PC-9 (cell line): ENCODE data around the gene PES1. TPM values are rescaled to one million over a fixed set of nuclear protein-coding genes. Genes with fewer than 3 reads are reported as not detected.

Experiments used
- BruUV-seq: library from RNA; stranded (reverse); fragments of 400-500 nt; replicated peaks from 2 replicates; lab custom pipeline; 2021; lab: Mats Ljungman, UMichigan
- CTCF ChIA-PET: fragments of 300-600 bp; sonication (Branson Sonifier 250); formaldehyde crosslinking; loops from one replicate; lab custom pipeline; 2022; ENCODE audit warnings: antibody characterized with exemption; lab: Charles Lee
- POLR2A ChIA-PET: fragments of 300-600 bp; sonication (Branson Sonifier 250); formaldehyde crosslinking; loops from one replicate; lab custom pipeline; 2022; ENCODE audit warnings: antibody characterized with exemption; ENCODE audit not compliant: unreplicated experiment; lab: Charles Lee
- DNase-seq, 2 experiments: peaks; one replicate each; pipeline versions ENCODE4 v3.0.0 to v3.0.0-alpha.2; 2015 to 2022; ENCODE audit warnings: mixed read lengths in 1 of 2
- H2AFZ ChIP-seq: fragments of 200-600 bp; sonication (generic); 2 replicates; pipeline ENCODE4 v1.8.1; 2017; ENCODE audit warnings: antibody characterized with exemption
- H3F3A ChIP-seq: fragments of 200-600 bp; sonication (generic); 2 replicates; pipeline ENCODE4 v1.8.1; 2017; ENCODE audit warnings: antibody characterized with exemption, mild to moderate bottlenecking, low read depth; ENCODE audit not compliant: insufficient read depth
- H3K27ac ChIP-seq: fragments of 200-600 bp; sonication (generic); 2 replicates; pipeline ENCODE4 v1.6.1; 2016; ENCODE audit warnings: mixed run types
- H3K27me3 ChIP-seq: fragments of 200-600 bp; sonication (generic); 2 replicates; pipeline ENCODE4 v1.6.1; 2016; ENCODE audit warnings: low read depth, mixed run types; ENCODE audit not compliant: insufficient read depth
- H3K36me3 ChIP-seq: fragments of 200-600 bp; sonication (generic); 2 replicates; pipeline ENCODE4 v1.6.1; 2016; ENCODE audit warnings: low read depth, mixed run types
- H3K4me1 ChIP-seq: fragments of 200-600 bp; sonication (generic); replicated peaks from 2 replicates; pipeline ENCODE4 v1.6.1; 2016; ENCODE audit warnings: mixed run types; ENCODE audit not compliant: insufficient read depth
- H3K4me2 ChIP-seq: fragments of 200-600 bp; sonication (generic); 2 replicates; pipeline ENCODE4 v1.6.1; 2017; ENCODE audit warnings: mixed run types
- H3K4me3 ChIP-seq: fragments of 200-600 bp; sonication (generic); 2 replicates; pipeline ENCODE4 v1.6.1; 2016; ENCODE audit warnings: mixed run types
- H3K79me2 ChIP-seq: fragments of 200-600 bp; sonication (generic); 2 replicates; pipeline ENCODE4 v1.6.1; 2017; ENCODE audit warnings: low read depth, mixed run types
- H3K9me2 ChIP-seq: fragments of 200-600 bp; sonication (generic); 2 replicates; pipeline ENCODE4 v1.8.1; 2017; ENCODE audit warnings: mild to moderate bottlenecking; ENCODE audit not compliant: insufficient read depth
- H3K9me3 ChIP-seq: fragments of 200-600 bp; sonication (generic); 2 replicates; pipeline ENCODE4 v1.8.1; 2016; ENCODE audit warnings: low read depth; ENCODE audit not compliant: insufficient read depth
- H4K20me1 ChIP-seq: fragments of 200-600 bp; sonication (generic); 2 replicates; pipeline ENCODE4 v1.8.1; 2017; ENCODE audit not compliant: insufficient read depth
- EZH2 ChIP-seq: fragments of 200-600 bp; sonication (generic); IDR thresholded peaks from 2 replicates; pipeline ENCODE4 v1.8.0; 2017; ENCODE audit warnings: antibody characterized with exemption, low read depth
- intact Hi-C: fragments of 100-400 bp; cut with micrococcal nuclease; formaldehyde crosslinking; loops from one replicate; pipeline ENCODE4 v1.10.0; 2022; ENCODE audit not compliant: unreplicated experiment
- total RNA-seq: library from RNA; stranded (reverse); gene quantifications from 2 replicates; pipeline ENCODE4 v1.2.3, GENCODE V29; 2021
- TF ChIP-seq, protein P1 (sequence below): fragments of 200-600 bp; sonication (generic); conservative IDR thresholded peaks from 2 replicates; pipeline ENCODE4 v1.6.1; 2017; ENCODE audit warnings: mixed run types, antibody characterized with exemption, mild to moderate bottlenecking, moderate library complexity

PES1 gene
- total RNA-seq, 1 experiment from 2014 or later: 94.3 TPM

DNA sequence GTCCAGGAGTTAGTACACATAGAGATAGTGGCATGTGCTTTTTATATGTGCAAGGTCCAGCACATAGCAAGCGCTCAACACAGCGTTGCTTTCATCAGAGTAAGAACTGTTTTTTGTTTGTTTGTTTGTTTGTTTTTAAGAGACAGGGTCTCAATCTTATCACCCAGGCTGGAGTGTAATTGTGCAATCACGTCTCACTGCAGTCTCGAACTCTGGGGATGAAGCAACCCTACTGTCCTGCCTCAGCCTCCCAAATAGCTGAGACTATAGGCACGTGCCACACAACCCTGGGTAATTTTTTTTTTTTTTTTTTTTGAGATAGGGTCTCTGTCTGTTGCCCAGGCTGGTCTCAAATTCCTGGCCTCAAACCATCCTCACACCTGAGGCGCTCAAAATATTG lies 26.1 kb upstream of the PES1 start:
- Histone ChIP-seq H3K4me1 (peaks cover 12% of the 10 kb centered on the region), H3K36me3 (no peaks in the 10 kb centered on the region), H3K9me2 (no peaks in the 10 kb centered on the region), H3F3A (no peaks in the 10 kb centered on the region), H3K4me3 (no peak overlapping the region), H3K9me3 (no peaks in the 10 kb centered on the region), H2AFZ (no peak overlapping the region), H3K79me2 (no peaks in the 10 kb centered on the region), H3K4me2 (no peak overlapping the region), H4K20me1 (no peaks in the 10 kb centered on the region), H3K27ac (no peak overlapping the region), H3K27me3 (no peaks in the 10 kb centered on the region)
- intact Hi-C loops: no loop called here
- BruUV-seq: no TSS peak
- DNase-seq: no peak
- ChIA-PET CTCF (no interaction called here), POLR2A (no interaction called here)
- TF ChIP-seq, protein P1, sequence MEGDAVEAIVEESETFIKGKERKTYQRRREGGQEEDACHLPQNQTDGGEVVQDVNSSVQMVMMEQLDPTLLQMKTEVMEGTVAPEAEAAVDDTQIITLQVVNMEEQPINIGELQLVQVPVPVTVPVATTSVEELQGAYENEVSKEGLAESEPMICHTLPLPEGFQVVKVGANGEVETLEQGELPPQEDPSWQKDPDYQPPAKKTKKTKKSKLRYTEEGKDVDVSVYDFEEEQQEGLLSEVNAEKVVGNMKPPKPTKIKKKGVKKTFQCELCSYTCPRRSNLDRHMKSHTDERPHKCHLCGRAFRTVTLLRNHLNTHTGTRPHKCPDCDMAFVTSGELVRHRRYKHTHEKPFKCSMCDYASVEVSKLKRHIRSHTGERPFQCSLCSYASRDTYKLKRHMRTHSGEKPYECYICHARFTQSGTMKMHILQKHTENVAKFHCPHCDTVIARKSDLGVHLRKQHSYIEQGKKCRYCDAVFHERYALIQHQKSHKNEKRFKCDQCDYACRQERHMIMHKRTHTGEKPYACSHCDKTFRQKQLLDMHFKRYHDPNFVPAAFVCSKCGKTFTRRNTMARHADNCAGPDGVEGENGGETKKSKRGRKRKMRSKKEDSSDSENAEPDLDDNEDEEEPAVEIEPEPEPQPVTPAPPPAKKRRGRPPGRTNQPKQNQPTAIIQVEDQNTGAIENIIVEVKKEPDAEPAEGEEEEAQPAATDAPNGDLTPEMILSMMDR: no peak
- TF ChIP-seq EZH2: no peak

- H4K20me1 ChIP-seq: no peaks in the 10 kb centered on the region
- peaks cover 12% of the 10 kb centered on the region for H3K4me1 ChIP-seq
- no peak overlapping the region for H3K4me3 ChIP-seq
- no peak for DNase-seq
- intact Hi-C loops: no loop called here
- no peaks in the 10 kb centered on the region for H3K9me2 ChIP-seq
- H3F3A ChIP-seq: no peaks in the 10 kb centered on the region
- H3K27ac ChIP-seq: no peak overlapping the region
- H2AFZ ChIP-seq: no peak overlapping the region
- H3K79me2 ChIP-seq: no peaks in the 10 kb centered on the region
- H3K27me3 ChIP-seq: no peaks in the 10 kb centered on the region
- BruUV-seq: no TSS peak
- no peaks in the 10 kb centered on the region for H3K36me3 ChIP-seq
- CTCF ChIA-PET: no interaction called here
- H3K9me3 ChIP-seq: no peaks in the 10 kb centered on the region
- TF ChIP-seq, protein P1: no peak
- TF ChIP-seq EZH2: no peak
- H3K4me2 ChIP-seq: no peak overlapping the region
- POLR2A ChIA-PET: interaction anchor here (0.6 kb wide), 1 partner anchor 465 kb away, joined by 8 read pairs; no protein-coding TSS in a partner anchor
These were observed 23.8 kb upstream of the PES1 start for GRCh38 chr22:30615543-30615954.

- intact Hi-C loops: no loop called here
- CTCF ChIA-PET: interaction anchor here (0.6 kb wide), 1 partner anchor 246 kb away, joined by 4 read pairs; no protein-coding TSS in a partner anchor
- H3F3A ChIP-seq: peaks cover 5% of the 10 kb centered on the region
- H4K20me1 ChIP-seq: no peaks in the 10 kb centered on the region
- no peak for TF ChIP-seq EZH2
- TF ChIP-seq, protein P1: no peak
- peaks cover 15% of the 10 kb centered on the region for H3K4me1 ChIP-seq
- no peaks in the 10 kb centered on the region for H3K9me3 ChIP-seq
- no peaks in the 10 kb centered on the region for H3K79me2 ChIP-seq
- no peaks in the 10 kb centered on the region for H3K36me3 ChIP-seq
- H3K27me3 ChIP-seq: no peaks in the 10 kb centered on the region
- no peaks in the 10 kb centered on the region for H3K9me2 ChIP-seq
- no TSS peak for BruUV-seq
- no peak overlapping the region for H2AFZ ChIP-seq
- DNase-seq: peak in 1 of 2 experiments; percentile 52
- no peak overlapping the region for H3K27ac ChIP-seq
- peak overlapping the region; percentile 38 for H3K4me2 ChIP-seq
- POLR2A ChIA-PET: interaction anchor here (0.6 kb wide), 2 partner anchors 466 to 532 kb away, joined by 4 to 8 read pairs; no protein-coding TSS in a partner anchor
- H3K4me3 ChIP-seq: no peak overlapping the region
These were observed 23.2 kb upstream of the PES1 start for GRCh38 chr22:30614879-30615278.
